GM10266 (cell line): ENCODE measurements around the gene UTS2.

Experiments
- DNase-seq: peaks from one replicate; pipeline ENCODE4 v3.0.0; 2012; ENCODE audit errors: extremely low spot score
- CTCF ChIP-seq: IDR thresholded peaks from 2 replicates; pipeline ENCODE4 v1.5.1; 2012; ENCODE audit warnings: mild to moderate bottlenecking, low read depth; ENCODE audit not compliant: control insufficient read depth, insufficient read depth; ENCODE audit errors: missing control alignments

UTS2 gene

GRCh38 chr1:7838714-7839113 lies 14.2 kb downstream of the UTS2 start:
- DNase-seq, result no peak
- TF ChIP-seq CTCF, result no peak

GRCh38 chr1:7833035-7833434 lies 19.8 kb downstream of the UTS2 start:
- no peak for DNase-seq
- TF ChIP-seq CTCF, result no peak

GRCh38 chr1:7831458-7831857 lies 21.4 kb downstream of the UTS2 start:
- DNase-seq, result no peak
- TF ChIP-seq CTCF, result no peak

GRCh38 chr1:7827126-7827955 lies 25.5 kb downstream of the UTS2 start:
- TF ChIP-seq CTCF, result no peak

GRCh38 chr1:7826363-7826762 lies 26.5 kb downstream of the UTS2 start:
- TF ChIP-seq CTCF, result no peak
- DNase-seq, result no peak

More at GRCh38 chr1:7827126-7827955, 25.5 kb downstream of the UTS2 start:
- no peak for DNase-seq

- DNase-seq, result no peak
- TF ChIP-seq CTCF, result no peak
Observed at GRCh38 chr1:7824701-7825100, 28.2 kb downstream of the UTS2 start.

GRCh38 chr1:7821282-7821681 lies 31.6 kb downstream of the UTS2 start:
- DNase-seq, result no peak
- TF ChIP-seq CTCF, result no peak
